Measurements from ENCODE around the gene ATG16L1. TPM values are rescaled to one million over a fixed set of nuclear protein-coding genes. Genes with fewer than 3 reads are reported as not detected.
A peak's percentile ranks its signal among the peaks of the same experiment; 100 is the strongest.

The ATG16L1 gene
- total RNA-seq, 2 experiments from 2014 or later, result 22.1 to 24.4 TPM

GRCh38 chr2:233261819-233262555 is 10.5 kb downstream of the ATG16L1 start:
- Mint-ChIP-seq H3K9me3 (no peaks in the 10 kb centered on the region), H3K4me1 (ENCODE audit: low read depth) (peaks cover 52% of the 10 kb centered on the region), H3K27ac (peak overlapping the region; percentile 55), H3K36me3 (ENCODE audit: low read depth) (peaks cover 59% of the 10 kb centered on the region), H3K4me3 (no peak overlapping the region), H3K27me3 (no peaks in the 10 kb centered on the region)
- no peak for TF ChIP-seq CTCF (IDR thresholded peaks at IDR 0.05)
- ATAC-seq, result peak; percentile 49
- ChIA-PET POLR2A (interaction anchor here (1.0 kb wide), 1 partner anchor 157 kb away, joined by 3 read pairs; no protein-coding TSS in a partner anchor), CTCF (interaction anchor here (0.9 to 6.2 kb wide), 3 partner anchors 9 to 424 kb away, joined by 3 to 30 read pairs (median 3); partner anchors contain the start of gene ATG16L1)
- no peak for DNase-seq
- intact Hi-C loops (cut with micrococcal nuclease), result no loop called here

GRCh38 chr2:233262562-233262961 is 11.1 kb downstream of the ATG16L1 start:
- ChIA-PET POLR2A (interaction anchor here (1.9 kb wide), 1 partner anchor 8 kb away, joined by 11 read pairs; no protein-coding TSS in a partner anchor), CTCF (interaction anchor here (6.2 kb wide), 1 partner anchor 9 kb away, joined by 30 read pairs; the partner anchor contains the start of gene ATG16L1)
- Mint-ChIP-seq H3K4me1 (ENCODE audit: low read depth) (peaks cover 54% of the 10 kb centered on the region), H3K9me3 (no peaks in the 10 kb centered on the region), H3K4me3 (no peak overlapping the region), H3K27ac (peak overlapping the region; percentile 55), H3K36me3 (ENCODE audit: low read depth) (peaks cover 63% of the 10 kb centered on the region), H3K27me3 (no peaks in the 10 kb centered on the region)
- ATAC-seq (no peak), DNase-seq (no peak)
- intact Hi-C loops (cut with micrococcal nuclease), result no loop called here
- TF ChIP-seq CTCF (IDR thresholded peaks at IDR 0.05), result no peak

- peaks cover 63% of the 10 kb centered on the region for H3K36me3 Mint-ChIP-seq (ENCODE audit: low read depth)
- ATAC-seq (no peak), DNase-seq (no peak)
- CTCF ChIA-PET, result interaction anchor here (6.2 kb wide), 1 partner anchor 10 kb away, joined by 30 read pairs; the partner anchor contains the start of gene ATG16L1
- no peaks in the 10 kb centered on the region for H3K9me3 Mint-ChIP-seq
- peak overlapping the region; percentile 55 for H3K27ac Mint-ChIP-seq
- H3K4me1 Mint-ChIP-seq (ENCODE audit: low read depth), result peaks cover 57% of the 10 kb centered on the region
- intact Hi-C loops (cut with micrococcal nuclease), result no loop called here
- no peaks in the 10 kb centered on the region for H3K27me3 Mint-ChIP-seq
- no peak overlapping the region for H3K4me3 Mint-ChIP-seq
- POLR2A ChIA-PET, result interaction anchor here (1.3 to 1.9 kb wide), 2 partner anchors 9 to 94 kb away, joined by 5 to 11 read pairs; no protein-coding TSS in a partner anchor
- no peak for TF ChIP-seq CTCF (IDR thresholded peaks at IDR 0.05)
These were observed 11.6 kb downstream of the ATG16L1 start for GRCh38 chr2:233263045-233263570.

- intact Hi-C loops (cut with micrococcal nuclease), result no loop called here
- no peaks in the 10 kb centered on the region for H3K9me3 Mint-ChIP-seq
- no peak overlapping the region for H3K4me3 Mint-ChIP-seq
- TF ChIP-seq CTCF (IDR thresholded peaks at IDR 0.05), result no peak
- H3K27ac Mint-ChIP-seq, result peak overlapping the region; percentile 44
- peaks cover 61% of the 10 kb centered on the region for H3K4me1 Mint-ChIP-seq (ENCODE audit: low read depth)
- peaks cover 67% of the 10 kb centered on the region for H3K36me3 Mint-ChIP-seq (ENCODE audit: low read depth)
- DNase-seq (no peak), ATAC-seq (no peak)
- no peaks in the 10 kb centered on the region for H3K27me3 Mint-ChIP-seq
- POLR2A ChIA-PET, result interaction anchor here (0.9 to 1.4 kb wide), 4 partner anchors 11 to 714 kb away, joined by 3 to 5 read pairs (median 3); partner anchors contain the start of genes ATG16L1 and EIF4E2
- CTCF ChIA-PET, result interaction anchor here (6.2 kb wide), 1 partner anchor 12 kb away, joined by 30 read pairs; the partner anchor contains the start of gene ATG16L1
These were observed 13.2 kb downstream of the ATG16L1 start for GRCh38 chr2:233264667-233265066.

Measured in activated CD8-positive, alpha-beta T cell treated with anti-CD3 and anti-CD28 coated beads for 36 hours (primary cell).